Activated naive CD8-positive, alpha-beta T cell (primary cell): Measurements from ENCODE around the gene DLX3.

Experiments used
- H3K27ac Mint-ChIP-seq: one replicate; pipeline ENCODE4 v1.8.0; 2021; ENCODE audit warnings: mixed read lengths
- H3K27me3 Mint-ChIP-seq: one replicate; pipeline ENCODE4 v1.8.0; 2021; ENCODE audit warnings: mixed read lengths
- H3K36me3 Mint-ChIP-seq: one replicate; pipeline ENCODE4 v1.8.0; 2021; ENCODE audit warnings: mixed read lengths
- H3K4me1 Mint-ChIP-seq: one replicate; pipeline ENCODE4 v1.8.0; 2021; ENCODE audit warnings: low read depth, mixed read lengths
- H3K4me3 Mint-ChIP-seq: one replicate; pipeline ENCODE4 v1.8.0; 2021; ENCODE audit warnings: mild to moderate bottlenecking, mixed read lengths
- H3K9me3 Mint-ChIP-seq: one replicate; pipeline ENCODE4 v1.8.0; 2021; ENCODE audit warnings: low read depth, mixed read lengths

DLX3 gene

GRCh38 chr17:50028736-50029120 is 33.7 kb upstream of the DLX3 start:
- no peaks in the 10 kb centered on the region for H3K36me3 Mint-ChIP-seq
- no peak overlapping the region for H3K27ac Mint-ChIP-seq
- H3K4me3 Mint-ChIP-seq: peak overlapping the region; percentile 23
- peaks cover 12% of the 10 kb centered on the region for H3K4me1 Mint-ChIP-seq
- H3K27me3 Mint-ChIP-seq: peaks cover 16% of the 10 kb centered on the region
- H3K9me3 Mint-ChIP-seq: no peaks in the 10 kb centered on the region

DNA sequence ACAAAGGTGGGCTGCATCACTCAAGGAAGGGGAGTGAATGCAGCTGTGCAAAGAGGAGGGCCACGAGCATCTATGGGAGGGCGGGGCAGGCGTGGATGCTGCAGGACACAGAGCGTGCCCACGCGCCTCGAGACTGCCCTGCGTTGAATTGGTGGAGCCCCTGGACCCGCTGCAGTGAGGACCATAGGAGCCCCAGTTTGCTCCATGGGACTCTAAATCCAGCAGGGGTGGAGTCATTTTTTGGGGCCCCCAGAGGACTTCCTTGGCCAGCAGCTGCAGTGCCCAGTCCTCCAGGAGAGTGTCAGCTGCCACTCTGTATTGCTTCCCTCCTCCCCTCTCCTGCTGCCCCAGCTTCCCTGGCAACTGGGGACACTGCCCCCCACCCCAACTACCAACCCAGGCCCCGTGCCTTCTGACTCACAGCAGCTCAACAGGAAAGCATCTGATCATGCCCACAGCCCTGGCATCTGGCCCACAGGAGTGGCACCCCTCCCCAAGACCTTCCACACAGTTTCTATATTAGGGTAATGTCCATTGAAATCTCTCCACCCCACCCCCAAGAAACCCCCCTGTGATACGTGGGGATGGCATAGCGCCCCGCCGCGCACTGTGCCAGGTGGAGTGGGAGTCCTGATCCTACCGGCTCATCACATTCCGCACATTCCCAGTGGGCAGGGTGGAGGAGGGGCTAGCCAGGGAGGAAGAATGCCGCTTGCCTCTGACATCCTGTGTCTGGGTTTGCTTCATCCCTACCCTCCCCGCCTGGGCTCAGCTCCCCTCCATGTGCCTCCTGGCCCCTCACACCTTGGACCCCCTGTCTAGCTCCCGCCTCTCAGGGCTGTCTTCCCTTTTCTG is 33.1 kb upstream of the DLX3 start:
- H3K4me1 Mint-ChIP-seq: peaks cover 12% of the 10 kb centered on the region
- no peak overlapping the region for H3K4me3 Mint-ChIP-seq
- H3K27me3 Mint-ChIP-seq: peaks cover 16% of the 10 kb centered on the region
- H3K36me3 Mint-ChIP-seq: no peaks in the 10 kb centered on the region
- H3K27ac Mint-ChIP-seq: no peak overlapping the region
- H3K9me3 Mint-ChIP-seq: no peaks in the 10 kb centered on the region

GRCh38 chr17:50027172-50027880 is 32.3 kb upstream of the DLX3 start:
- H3K9me3 Mint-ChIP-seq: no peaks in the 10 kb centered on the region
- no peak overlapping the region for H3K27ac Mint-ChIP-seq
- H3K4me3 Mint-ChIP-seq: no peak overlapping the region
- H3K4me1 Mint-ChIP-seq: peaks cover 12% of the 10 kb centered on the region
- no peaks in the 10 kb centered on the region for H3K36me3 Mint-ChIP-seq
- H3K27me3 Mint-ChIP-seq: peaks cover 16% of the 10 kb centered on the region

- Mint-ChIP-seq H3K4me3 (no peak overlapping the region), H3K27ac (no peak overlapping the region), H3K27me3 (peaks cover 15% of the 10 kb centered on the region), H3K4me1 (peaks cover 12% of the 10 kb centered on the region), H3K9me3 (no peaks in the 10 kb centered on the region), H3K36me3 (no peaks in the 10 kb centered on the region)
These were observed 31.8 kb upstream of the DLX3 start for GRCh38 chr17:50026837-50027171.

DNA sequence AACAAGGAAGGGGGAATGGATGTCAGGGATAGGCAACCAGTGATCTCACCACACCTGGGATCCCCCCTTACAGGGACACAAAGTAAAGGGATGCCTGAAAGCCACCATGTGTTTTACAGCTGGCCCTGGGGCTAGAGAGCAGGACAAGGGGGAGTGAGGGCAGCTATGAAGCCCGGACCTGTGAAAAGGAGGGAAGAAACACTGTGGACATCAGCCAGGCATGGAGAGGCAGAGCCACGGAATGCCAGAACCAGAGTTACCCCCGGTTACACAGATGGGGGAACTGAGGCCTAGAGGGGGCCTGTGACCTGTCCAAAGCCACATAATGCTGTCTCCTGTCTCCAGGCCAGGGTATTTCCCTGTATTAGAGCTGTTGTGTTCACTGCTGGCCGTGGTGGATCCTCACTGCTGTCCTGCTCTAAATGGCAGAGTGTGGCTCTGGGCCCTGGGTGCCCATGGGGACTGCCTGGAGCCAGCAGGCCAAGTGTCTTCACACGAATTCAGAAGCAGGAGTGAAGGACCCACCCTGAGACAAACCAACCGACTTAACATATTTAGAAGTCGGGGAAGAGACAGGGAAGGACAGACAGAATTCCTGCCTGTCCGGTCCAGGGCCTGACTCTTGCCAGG is 31.1 kb upstream of the DLX3 start:
- no peaks in the 10 kb centered on the region for H3K9me3 Mint-ChIP-seq

GRCh38 chr17:50024808-50025207 is 29.8 kb upstream of the DLX3 start:
- Mint-ChIP-seq H3K36me3 (no peaks in the 10 kb centered on the region), H3K27ac (no peak overlapping the region), H3K9me3 (no peaks in the 10 kb centered on the region), H3K4me1 (peaks cover 12% of the 10 kb centered on the region), H3K4me3 (no peak overlapping the region), H3K27me3 (peaks cover 10% of the 10 kb centered on the region)

More for the DNA sequence above, 31.1 kb upstream of the DLX3 start:
- Mint-ChIP-seq H3K4me1 (peaks cover 12% of the 10 kb centered on the region), H3K27me3 (peaks cover 13% of the 10 kb centered on the region), H3K4me3 (no peak overlapping the region), H3K27ac (no peak overlapping the region), H3K36me3 (no peaks in the 10 kb centered on the region)

DNA sequence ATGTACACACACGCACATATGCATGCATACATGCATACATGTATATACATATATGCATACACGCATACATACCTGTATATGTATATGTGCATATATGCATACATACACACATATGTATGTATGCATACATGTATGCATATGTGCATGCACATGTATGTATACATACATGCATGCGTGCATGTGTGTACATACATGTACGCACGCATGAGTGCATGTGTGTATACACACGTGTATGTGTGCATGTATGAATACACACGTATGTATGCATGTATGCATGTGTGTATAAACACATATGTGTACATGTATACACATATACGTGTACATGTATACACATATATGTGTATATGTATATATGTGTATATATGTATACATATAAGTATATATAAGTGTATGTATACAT is 28.5 kb upstream of the DLX3 start:
- H3K4me3 Mint-ChIP-seq: no peak overlapping the region
- H3K27ac Mint-ChIP-seq: no peak overlapping the region
- no peaks in the 10 kb centered on the region for H3K9me3 Mint-ChIP-seq
- peaks cover 7% of the 10 kb centered on the region for H3K27me3 Mint-ChIP-seq
- H3K36me3 Mint-ChIP-seq: no peaks in the 10 kb centered on the region
- peaks cover 10% of the 10 kb centered on the region for H3K4me1 Mint-ChIP-seq

DNA sequence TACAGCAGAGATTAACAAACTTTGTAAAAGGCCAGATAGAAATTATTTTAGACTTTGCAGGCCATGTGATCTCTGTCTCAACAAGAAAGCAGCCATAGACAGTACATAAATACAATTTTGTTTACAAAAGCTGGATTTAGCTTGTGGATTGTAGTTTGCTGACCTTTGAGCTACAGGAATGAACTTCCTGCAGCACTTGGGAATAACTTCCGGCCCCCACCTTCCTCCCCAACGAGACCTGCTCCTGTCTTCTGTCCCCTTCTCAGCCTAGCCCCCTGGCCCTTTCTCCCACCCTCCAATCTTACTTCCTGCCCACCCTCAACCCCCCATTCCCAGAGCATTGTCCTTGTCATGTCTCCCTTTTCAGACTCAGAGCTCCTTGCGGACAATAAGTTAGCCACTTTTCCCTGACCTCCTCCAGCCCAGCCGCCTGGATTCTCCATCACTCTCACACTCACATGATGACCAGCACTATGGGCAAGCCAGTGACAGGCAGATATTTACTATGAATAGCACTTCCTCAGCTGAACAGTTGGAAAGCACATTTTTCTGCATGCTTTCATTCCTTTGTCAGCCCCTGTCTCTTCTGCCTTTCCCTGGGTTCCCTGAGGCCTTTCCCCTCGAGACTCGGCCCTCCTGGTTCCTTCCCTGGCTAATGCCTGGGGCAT is 27.6 kb upstream of the DLX3 start:
- Mint-ChIP-seq H3K4me3 (no peak overlapping the region), H3K27ac (no peak overlapping the region), H3K27me3 (peaks cover 5% of the 10 kb centered on the region), H3K9me3 (no peaks in the 10 kb centered on the region), H3K36me3 (no peaks in the 10 kb centered on the region), H3K4me1 (peaks cover 6% of the 10 kb centered on the region)

DNA sequence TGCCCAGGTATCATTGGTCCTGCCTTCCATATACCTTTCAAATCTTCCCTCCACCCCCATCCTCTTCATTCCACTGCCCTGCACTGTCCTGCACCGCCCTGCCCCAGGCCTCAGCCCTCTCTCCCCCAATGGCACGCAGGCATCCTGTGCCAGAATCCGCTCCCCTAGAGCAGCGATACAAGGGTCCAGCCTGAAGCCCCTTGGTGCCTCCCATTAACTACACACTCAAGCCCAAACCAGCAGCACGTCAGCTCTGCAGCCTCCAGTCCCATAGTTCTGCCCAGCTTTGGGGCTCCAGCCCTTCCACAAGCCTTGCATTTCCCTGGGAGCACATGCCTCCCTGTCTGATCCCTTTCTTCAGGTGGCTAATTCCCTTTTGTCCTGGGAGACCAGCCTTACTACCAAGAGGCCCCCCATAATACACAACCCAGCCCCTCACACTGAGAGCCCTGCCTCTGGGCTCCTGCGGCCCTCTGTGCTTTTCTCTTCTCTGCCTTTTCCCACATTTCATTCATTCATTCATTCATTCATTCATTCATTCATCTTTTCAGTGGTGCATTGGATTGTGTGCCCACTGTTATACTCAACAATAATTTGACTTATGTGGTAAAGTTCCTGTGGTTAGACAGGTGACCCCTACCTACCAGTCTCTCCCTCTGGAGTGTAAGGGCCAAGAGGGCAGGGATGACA is 26.8 kb upstream of the DLX3 start:
- Mint-ChIP-seq H3K27me3 (peaks cover 2% of the 10 kb centered on the region), H3K27ac (no peak overlapping the region), H3K4me1 (peaks cover under 1% of the 10 kb centered on the region), H3K9me3 (no peaks in the 10 kb centered on the region), H3K4me3 (no peak overlapping the region), H3K36me3 (no peaks in the 10 kb centered on the region)

- no peaks in the 10 kb centered on the region for H3K4me1 Mint-ChIP-seq
- no peaks in the 10 kb centered on the region for H3K36me3 Mint-ChIP-seq
- H3K9me3 Mint-ChIP-seq: no peaks in the 10 kb centered on the region
- no peak overlapping the region for H3K4me3 Mint-ChIP-seq
- no peak overlapping the region for H3K27ac Mint-ChIP-seq
- no peaks in the 10 kb centered on the region for H3K27me3 Mint-ChIP-seq
These were observed 26.0 kb upstream of the DLX3 start for GRCh38 chr17:50020841-50021599.

DNA sequence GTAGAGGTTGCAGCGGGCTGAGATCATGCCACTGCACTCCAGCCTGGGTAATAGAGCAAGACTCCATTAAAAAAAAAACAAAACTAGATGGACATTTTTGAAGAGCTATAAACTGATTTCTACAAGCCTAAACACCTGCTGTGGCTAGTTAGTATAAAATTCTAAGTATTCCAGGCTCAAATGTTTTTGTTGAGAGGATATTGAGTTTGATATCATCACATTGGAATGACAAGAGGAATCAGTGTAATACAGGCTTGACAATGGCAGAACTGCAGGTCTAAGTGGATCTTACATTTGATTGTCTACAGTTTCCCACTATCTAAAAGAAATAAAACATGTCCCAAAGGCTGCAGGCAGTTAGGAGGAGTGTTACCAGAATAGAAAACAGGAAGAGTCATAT is 23.9 kb upstream of the DLX3 start:
- H3K27ac Mint-ChIP-seq: no peak overlapping the region
- peaks cover 7% of the 10 kb centered on the region for H3K36me3 Mint-ChIP-seq
- peaks cover 8% of the 10 kb centered on the region for H3K9me3 Mint-ChIP-seq
- H3K4me3 Mint-ChIP-seq: no peak overlapping the region
- H3K4me1 Mint-ChIP-seq: no peaks in the 10 kb centered on the region
- no peaks in the 10 kb centered on the region for H3K27me3 Mint-ChIP-seq

- Mint-ChIP-seq H3K9me3 (peaks cover 22% of the 10 kb centered on the region), H3K4me1 (no peaks in the 10 kb centered on the region), H3K27me3 (peaks cover 10% of the 10 kb centered on the region), H3K27ac (no peak overlapping the region), H3K36me3 (peaks cover 23% of the 10 kb centered on the region), H3K4me3 (no peak overlapping the region)
These were observed 20.1 kb upstream of the DLX3 start for GRCh38 chr17:50015146-50015545.

- H3K4me3 Mint-ChIP-seq: no peak overlapping the region
- H3K9me3 Mint-ChIP-seq: peaks cover 22% of the 10 kb centered on the region
- peaks cover 10% of the 10 kb centered on the region for H3K27me3 Mint-ChIP-seq
- peaks cover 23% of the 10 kb centered on the region for H3K36me3 Mint-ChIP-seq
- no peaks in the 10 kb centered on the region for H3K4me1 Mint-ChIP-seq
- no peak overlapping the region for H3K27ac Mint-ChIP-seq
These were observed 19.6 kb upstream of the DLX3 start for GRCh38 chr17:50014471-50015088.

GRCh38 chr17:50013079-50013478 is 18.1 kb upstream of the DLX3 start:
- H3K4me1 Mint-ChIP-seq: no peaks in the 10 kb centered on the region
- H3K9me3 Mint-ChIP-seq: peaks cover 27% of the 10 kb centered on the region
- H3K27ac Mint-ChIP-seq: no peak overlapping the region
- peaks cover 16% of the 10 kb centered on the region for H3K27me3 Mint-ChIP-seq
- H3K36me3 Mint-ChIP-seq: peaks cover 28% of the 10 kb centered on the region
- H3K4me3 Mint-ChIP-seq: no peak overlapping the region
